Measurements from ENCODE around the gene IFIT1.

The IFIT1 gene

GRCh38 chr10:89414879-89415821, 22.7 kb downstream of the IFIT1 start (continued):
- no peak for TF ChIP-seq ZBTB49 (tag by site-specific recombination; IDR thresholded peaks at IDR 0.05; ENCODE audit: low read depth)
- TF ChIP-seq ZNF2 (tag by site-specific recombination; IDR thresholded peaks at IDR 0.05) = peak; percentile 57; the same call in 1 of the 2 replicates
- TF ChIP-seq ZBTB11 (tag by site-specific recombination; conservative IDR thresholded peaks at IDR 0.05; ENCODE audit: low read depth) = peak; percentile 7; the same call in 1 of the 2 replicates
- peak; percentile 90 for TF ChIP-seq ZBTB48 (tag by site-specific recombination; IDR thresholded peaks at IDR 0.05)

- POLR2A ChIA-PET = no interaction called here
- no peak overlapping the region for H3K27ac ChIP-seq (ENCODE audit: extremely low read depth, low read depth, low read length)
- peaks cover 6% of the 10 kb centered on the region; the same call in 1 of the 2 replicates for H3K4me1 ChIP-seq (ENCODE audit: control insufficient read depth, insufficient read depth, low read length)
- H3K36me3 ChIP-seq (ENCODE audit: control insufficient read depth in 2 of 2, insufficient read depth in 1 of 2, low read length in 2 of 2) = peaks cover 7 to 24% of the 10 kb centered on the region in 2 experiments
- no peaks in the 10 kb centered on the region for H3K9me3 ChIP-seq (ENCODE audit: control insufficient read depth, insufficient read depth, low read depth, low read length)
- no peak overlapping the region for H3K4me3 ChIP-seq (ENCODE audit: low read depth, low read length)
- TF ChIP-seq ZNF140 (tag by site-specific recombination; IDR thresholded peaks at IDR 0.05) (no peak), ZNF513 (tag by site-specific recombination; IDR thresholded peaks at IDR 0.05) (peak; percentile 53)
- CTCF ChIA-PET = interaction anchor here (0.6 to 0.7 kb wide), 2 partner anchors 11 to 47 kb away, joined by 3 read pairs; no protein-coding TSS in a partner anchor
These were observed 24.0 kb downstream of the IFIT1 start for GRCh38 chr10:89416465-89416864.

- CTCF ChIA-PET = interaction anchor here (0.6 to 1.5 kb wide), 6 partner anchors 9 to 492 kb away, joined by 3 to 4 read pairs (median 3); no protein-coding TSS in a partner anchor
- H3K27ac ChIP-seq (ENCODE audit: extremely low read depth, low read depth, low read length) = no peak overlapping the region
- H3K36me3 ChIP-seq (ENCODE audit: control insufficient read depth in 2 of 2, insufficient read depth in 1 of 2, low read length in 2 of 2) = peaks cover 7 to 27% of the 10 kb centered on the region in 2 experiments
- POLR2A ChIA-PET = interaction anchor here (1.0 kb wide), 1 partner anchor 224 kb away, joined by 3 read pairs; no protein-coding TSS in a partner anchor
- TF ChIP-seq ZBTB20 (tag by site-specific recombination; IDR thresholded peaks at IDR 0.05) (no peak), ZNF362 (tag by site-specific recombination; IDR thresholded peaks at IDR 0.05) (0 out of 2 replicates have a peak, but pooled peaks have one; percentile 16), ZNF830 (tag by site-specific recombination; IDR thresholded peaks at IDR 0.05; ENCODE audit: low read depth) (no peak), ZNF211 (tag by site-specific recombination; IDR thresholded peaks at IDR 0.05; ENCODE audit: low read depth) (no peak), ZNF157 (tag by site-specific recombination; IDR thresholded peaks at IDR 0.05) (no peak)
- H3K9me3 ChIP-seq (ENCODE audit: control insufficient read depth, insufficient read depth, low read depth, low read length) = no peaks in the 10 kb centered on the region
- H3K4me3 ChIP-seq (ENCODE audit: low read depth, low read length) = no peak overlapping the region
- peaks cover 6% of the 10 kb centered on the region; the same call in 1 of the 2 replicates for H3K4me1 ChIP-seq (ENCODE audit: control insufficient read depth, insufficient read depth, low read length)
These were observed 27.1 kb downstream of the IFIT1 start for GRCh38 chr10:89419548-89419947.

Data from HEK293 (cell line).